Rectal smooth muscle tissue (tissue), 1 donor: ENCODE data around the gene VWC2L.

ENCODE experiments used
- H3K27ac ChIP-seq: one replicate; pipeline ENCODE4 v1.7.0; 2013; ENCODE audit warnings: low read depth, low read length, inconsistent platforms
- H3K27me3 ChIP-seq: one replicate; pipeline ENCODE4 v1.7.0; 2013; ENCODE audit warnings: low read length; ENCODE audit not compliant: control insufficient read depth, insufficient read depth
- H3K36me3 ChIP-seq: one replicate; pipeline ENCODE4 v1.7.0; 2013; ENCODE audit warnings: low read length; ENCODE audit not compliant: control insufficient read depth, insufficient read depth
- H3K4me1 ChIP-seq: one replicate; pipeline ENCODE4 v1.7.0; 2013; ENCODE audit warnings: low read length; ENCODE audit not compliant: control insufficient read depth, insufficient read depth
- H3K4me3 ChIP-seq: one replicate; pipeline ENCODE4 v1.7.0; 2013; ENCODE audit warnings: low read length
- H3K9ac ChIP-seq: one replicate; pipeline ENCODE4 v1.7.0; 2013; ENCODE audit warnings: low read length

VWC2L gene

GRCh38 chr2:214578442-214578841 is 167.6 kb downstream of the VWC2L start:
- Histone ChIP-seq H3K9ac (no peak overlapping the region), H3K27ac (no peak overlapping the region), H3K4me1 (no peaks in the 10 kb centered on the region), H3K4me3 (no peak overlapping the region), H3K36me3 (no peaks in the 10 kb centered on the region), H3K27me3 (no peaks in the 10 kb centered on the region)

GRCh38 chr2:214579035-214579434 is 168.2 kb downstream of the VWC2L start:
- Histone ChIP-seq H3K36me3 (no peaks in the 10 kb centered on the region), H3K27ac (no peak overlapping the region), H3K4me3 (no peak overlapping the region)

DNA sequence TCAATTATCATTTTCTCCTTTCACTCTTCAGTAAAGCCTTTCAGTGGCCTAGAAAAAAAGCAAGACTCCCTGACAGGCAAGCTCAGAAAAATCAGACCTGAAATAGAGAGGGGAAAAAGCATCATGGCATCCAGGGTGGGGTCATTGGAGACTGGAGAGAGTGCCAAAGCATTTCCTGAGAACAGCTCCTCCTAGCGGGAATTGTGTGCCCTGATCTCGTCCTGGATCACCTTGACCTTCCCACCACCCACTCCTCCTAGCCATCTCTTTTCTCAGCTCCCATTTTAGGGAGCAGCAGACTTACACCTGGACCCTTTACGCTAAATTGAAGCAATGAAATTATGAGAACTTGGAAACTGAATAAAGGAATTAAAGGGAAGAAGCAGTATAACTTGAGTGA is 176.6 kb downstream of the VWC2L start:
- no peaks in the 10 kb centered on the region for H3K4me1 ChIP-seq
- no peak overlapping the region for H3K9ac ChIP-seq
- H3K4me3 ChIP-seq, result no peak overlapping the region
- no peaks in the 10 kb centered on the region for H3K27me3 ChIP-seq
- no peaks in the 10 kb centered on the region for H3K36me3 ChIP-seq
- H3K27ac ChIP-seq, result no peak overlapping the region

More at GRCh38 chr2:214579035-214579434, 168.2 kb downstream of the VWC2L start:
- no peaks in the 10 kb centered on the region for H3K4me1 ChIP-seq
- no peaks in the 10 kb centered on the region for H3K27me3 ChIP-seq
- no peak overlapping the region for H3K9ac ChIP-seq

DNA sequence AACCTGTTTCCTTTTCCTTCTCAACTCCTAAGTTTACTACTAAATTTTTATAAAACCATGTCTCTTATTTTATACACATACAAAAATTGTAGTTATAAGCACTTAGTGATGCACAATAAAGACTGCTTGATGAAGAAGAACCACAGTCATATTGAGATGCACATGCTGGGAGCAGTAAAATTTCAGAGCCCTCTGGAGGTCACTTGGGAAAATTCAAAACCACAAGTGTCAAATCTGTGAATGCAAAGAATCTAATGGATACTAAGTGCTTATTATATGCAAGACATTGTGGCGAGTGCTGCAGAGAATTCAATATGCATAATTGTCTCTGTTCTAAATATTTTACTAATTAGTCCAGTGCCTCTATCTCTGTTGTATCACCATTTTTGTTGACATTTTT is 180.5 kb downstream of the VWC2L start:
- Histone ChIP-seq H3K4me3 (no peak overlapping the region), H3K27me3 (no peaks in the 10 kb centered on the region), H3K9ac (no peak overlapping the region), H3K4me1 (peaks cover 4% of the 10 kb centered on the region), H3K36me3 (no peaks in the 10 kb centered on the region), H3K27ac (no peak overlapping the region)

- Histone ChIP-seq H3K9ac (no peak overlapping the region), H3K27ac (no peak overlapping the region)
Measured at GRCh38 chr2:214592011-214592410, 181.2 kb downstream of the VWC2L start.

GRCh38 chr2:214593727-214594126 is 182.9 kb downstream of the VWC2L start:
- H3K27ac ChIP-seq, result no peak overlapping the region

More at GRCh38 chr2:214592011-214592410, 181.2 kb downstream of the VWC2L start:
- Histone ChIP-seq H3K27me3 (no peaks in the 10 kb centered on the region), H3K4me3 (no peak overlapping the region), H3K36me3 (no peaks in the 10 kb centered on the region), H3K4me1 (peaks cover 4% of the 10 kb centered on the region)

DNA sequence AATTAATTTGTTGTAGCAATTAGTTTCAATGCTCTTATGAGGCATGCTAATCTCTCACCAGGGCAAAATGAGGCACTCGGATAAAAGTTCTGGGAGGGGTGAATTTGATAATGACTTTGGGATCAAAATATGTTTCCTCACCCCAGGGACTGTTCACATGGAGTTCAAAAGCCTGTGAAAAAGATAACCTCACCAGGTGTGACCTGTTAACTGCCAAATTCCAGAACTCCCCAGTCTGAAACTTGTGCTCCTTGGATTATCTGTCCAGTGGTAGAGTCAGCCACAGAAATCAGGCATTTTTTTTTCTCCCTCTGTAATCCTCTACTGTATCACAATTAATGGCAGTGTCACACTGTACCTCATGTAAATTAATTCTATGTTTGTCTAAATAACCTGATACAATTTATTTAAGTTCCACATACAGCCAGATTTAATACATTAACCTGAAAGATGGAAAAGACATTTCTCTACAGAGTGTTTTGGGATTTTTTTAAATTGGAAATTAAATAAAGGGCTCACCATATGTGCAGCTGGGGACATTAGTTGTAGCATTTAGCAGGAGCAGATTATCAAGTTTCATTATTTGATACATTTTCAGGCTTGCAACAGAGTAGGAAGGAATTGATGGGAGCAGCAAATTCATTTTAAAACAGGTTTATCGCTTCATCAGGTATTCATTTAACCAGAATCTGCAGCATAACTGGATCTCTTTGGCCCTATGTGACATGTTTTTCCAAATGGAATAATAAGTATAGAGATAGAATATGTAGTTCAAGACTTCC is 191.2 kb downstream of the VWC2L start:
- Histone ChIP-seq H3K9ac (no peak overlapping the region), H3K4me1 (no peaks in the 10 kb centered on the region), H3K36me3 (no peaks in the 10 kb centered on the region), H3K27ac (no peak overlapping the region), H3K27me3 (no peaks in the 10 kb centered on the region), H3K4me3 (no peak overlapping the region)

More at GRCh38 chr2:214593727-214594126, 182.9 kb downstream of the VWC2L start:
- no peak overlapping the region for H3K9ac ChIP-seq
- H3K36me3 ChIP-seq, result no peaks in the 10 kb centered on the region
- no peak overlapping the region for H3K4me3 ChIP-seq
- peaks cover 4% of the 10 kb centered on the region for H3K4me1 ChIP-seq
- no peaks in the 10 kb centered on the region for H3K27me3 ChIP-seq

GRCh38 chr2:214604861-214605260 is 194.0 kb downstream of the VWC2L start:
- Histone ChIP-seq H3K27me3 (no peaks in the 10 kb centered on the region), H3K9ac (no peak overlapping the region), H3K36me3 (no peaks in the 10 kb centered on the region), H3K4me1 (no peaks in the 10 kb centered on the region), H3K4me3 (no peak overlapping the region), H3K27ac (no peak overlapping the region)

- no peak overlapping the region for H3K9ac ChIP-seq
Measured at GRCh38 chr2:214607051-214607450, 196.2 kb downstream of the VWC2L start.

DNA sequence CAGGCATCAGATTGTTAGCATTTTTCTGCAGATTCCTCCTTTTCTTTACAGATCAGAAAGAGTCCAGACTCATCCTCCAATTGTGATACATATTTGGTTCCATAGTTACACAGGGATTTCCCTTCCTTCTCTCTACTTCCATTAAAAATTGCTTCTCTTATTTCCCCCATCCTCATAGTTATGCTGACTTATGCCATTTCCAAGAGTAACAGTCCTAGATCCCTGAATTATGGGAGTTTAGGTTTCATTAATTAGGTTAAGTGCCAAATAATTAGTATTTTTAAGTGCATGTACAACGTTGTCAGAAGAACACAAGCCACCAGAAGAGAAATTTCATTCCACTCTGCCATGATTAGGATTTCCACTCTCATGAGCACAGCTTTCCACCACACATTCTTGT is 200.2 kb downstream of the VWC2L start:
- H3K36me3 ChIP-seq, result no peaks in the 10 kb centered on the region
- no peak overlapping the region for H3K27ac ChIP-seq
- no peaks in the 10 kb centered on the region for H3K27me3 ChIP-seq
- no peak overlapping the region for H3K4me3 ChIP-seq
- H3K4me1 ChIP-seq, result no peaks in the 10 kb centered on the region
- H3K9ac ChIP-seq, result no peak overlapping the region

More at GRCh38 chr2:214607051-214607450, 196.2 kb downstream of the VWC2L start:
- no peaks in the 10 kb centered on the region for H3K36me3 ChIP-seq
- no peak overlapping the region for H3K27ac ChIP-seq
- H3K27me3 ChIP-seq, result no peaks in the 10 kb centered on the region
- no peak overlapping the region for H3K4me3 ChIP-seq
- no peaks in the 10 kb centered on the region for H3K4me1 ChIP-seq

DNA sequence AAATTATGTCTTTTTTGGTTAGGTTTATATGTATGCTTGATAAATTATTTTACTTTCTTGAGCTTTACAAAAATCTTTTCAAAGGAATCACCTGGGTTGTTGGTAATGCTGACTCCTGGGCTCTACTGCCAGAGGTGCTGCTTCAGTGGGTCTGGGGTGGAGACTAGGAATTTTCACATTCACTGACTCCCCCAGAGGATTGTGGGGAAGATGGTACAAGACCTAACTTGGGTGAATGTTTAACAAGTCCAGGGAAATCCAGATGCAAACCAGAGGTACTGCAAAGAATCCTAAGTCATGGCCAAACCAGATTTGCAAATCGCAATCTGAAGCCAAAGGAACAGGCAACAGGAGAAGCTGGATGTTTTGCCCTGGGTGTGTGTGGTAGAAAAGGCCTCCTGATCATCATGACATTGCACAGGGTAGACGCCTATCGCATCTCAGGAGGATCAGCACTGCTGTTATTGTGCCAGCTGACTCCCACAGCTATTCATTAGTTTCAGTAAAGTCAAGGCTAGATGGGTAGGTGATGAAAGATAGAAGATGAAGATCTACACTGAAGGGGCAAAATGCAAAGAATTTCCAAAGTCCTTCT is 213.4 kb downstream of the VWC2L start:
- H3K4me3 ChIP-seq, result no peak overlapping the region
- H3K4me1 ChIP-seq, result no peaks in the 10 kb centered on the region
- no peaks in the 10 kb centered on the region for H3K27me3 ChIP-seq
- no peak overlapping the region for H3K27ac ChIP-seq
- no peaks in the 10 kb centered on the region for H3K36me3 ChIP-seq
- H3K9ac ChIP-seq, result no peak overlapping the region

- Histone ChIP-seq H3K4me1 (no peaks in the 10 kb centered on the region), H3K27me3 (no peaks in the 10 kb centered on the region), H3K4me3 (no peak overlapping the region), H3K36me3 (no peaks in the 10 kb centered on the region), H3K27ac (no peak overlapping the region), H3K9ac (no peak overlapping the region)
Measured at GRCh38 chr2:214628091-214628490, 217.2 kb downstream of the VWC2L start.
